Colon (tissue), 2 donors: ENCODE data around the gene C2orf92.

Experiments
- FAIRE-seq: peaks from 2 replicates; lab custom pipeline; 2012; peaks lifted over from hg19 to GRCh38; lab: Jason Lieb, UNC
- donor health status: control.
- donor health status: control.

C2orf92 gene

GRCh38 chr2:97747285-97747684, 77.8 kb downstream of the C2orf92 start:
- FAIRE-seq: no peak

GRCh38 chr2:97747716-97748115, 78.2 kb downstream of the C2orf92 start:
- FAIRE-seq: no peak

GRCh38 chr2:97749581-97749980, 80.1 kb downstream of the C2orf92 start:
- FAIRE-seq: no peak

- no peak for FAIRE-seq
Observed at GRCh38 chr2:97750017-97750416, 80.5 kb downstream of the C2orf92 start.

- FAIRE-seq: no peak
Observed at GRCh38 chr2:97751752-97752151, 82.2 kb downstream of the C2orf92 start.
